Spleen (tissue), 11 donors: ENCODE measurements around the gene PCBD1. TPM values are rescaled to one million over a fixed set of nuclear protein-coding genes. Genes with fewer than 3 reads are reported as not detected.
A peak's percentile ranks its signal among the peaks of the same experiment; 100 is the strongest.

Source experiments
- DNase-seq: peaks from one replicate; pipeline ENCODE4 v3.0.0-alpha.2; 2020
- H3K27ac ChIP-seq, 8 donors: fragments of 200-600 bp; sonication (generic) in 7 of 8; 1 replicate in 4 of 8; 2 replicates in 4 of 8; pipeline versions ENCODE4 v1.5.0 to v1.8.0; 2016 to 2021; ENCODE audit warnings: inconsistent platforms in 4 of 8, mild to moderate bottlenecking in 4 of 8, moderate library complexity in 1 of 8
- H3K27me3 ChIP-seq, 7 donors: fragments of 200-600 bp; sonication (generic) in 6 of 7; replicated peaks in 1 of 7; 1 replicate in 4 of 7; 2 replicates in 3 of 7; pipeline versions ENCODE4 v1.5.0 to v1.8.0; 2016 to 2021; ENCODE audit warnings: inconsistent platforms in 3 of 7, mild to moderate bottlenecking in 1 of 7
- H3K36me3 ChIP-seq, 6 donors: fragments of 200-600 bp; sonication (generic) in 5 of 6; 1 replicate in 4 of 6; 2 replicates in 2 of 6; pipeline versions ENCODE4 v1.5.0 to v1.8.0; 2016 to 2021; ENCODE audit warnings: inconsistent platforms in 2 of 6
- H3K4me1 ChIP-seq, 6 donors: fragments of 200-600 bp; sonication (generic) in 5 of 6; 1 replicate in 3 of 6; 2 replicates in 3 of 6; pipeline versions ENCODE4 v1.5.0 to v1.8.0; 2016 to 2021; ENCODE audit warnings: inconsistent platforms in 3 of 6
- H3K4me3 ChIP-seq, 8 donors: fragments of 200-600 bp; sonication (generic) in 7 of 8; 1 replicate in 4 of 8; 2 replicates in 4 of 8; pipeline versions ENCODE4 v1.5.0 to v1.8.0; 2016 to 2021; ENCODE audit warnings: inconsistent platforms in 4 of 8, mild to moderate bottlenecking in 4 of 8, moderate library complexity in 2 of 8
- H3K9me3 ChIP-seq, 8 donors: fragments of 200-600 bp; sonication (generic) in 7 of 8; 1 replicate in 4 of 8; 2 replicates in 4 of 8; pipeline versions ENCODE4 v1.5.0 to v1.8.0; 2016 to 2021; ENCODE audit warnings: inconsistent platforms in 4 of 8
- POLR2A ChIP-seq, 3 donors: fragments of 450-650 bp; IDR thresholded peaks; one replicate each; pipeline ENCODE4 v1.5.1; 2017; ENCODE audit warnings: antibody characterized with exemption in 3 of 3, mild to moderate bottlenecking in 1 of 3
- POLR2AphosphoS5 ChIP-seq, 3 donors: sonication (generic); formaldehyde crosslinking; IDR thresholded peaks; one replicate each; pipeline ENCODE4 v1.5.1; 2017; ENCODE audit warnings: antibody characterized with exemption in 3 of 3
- WGBS, 5 donors: extraction: QIAGEN DNeasy Blood & Tissue Kit in 3 of 5; methylation state at CpG; one replicate each; pipeline versions ENCODE4 v1.1.5 to v1.1.7; 2013 to 2018; 5-methylcytosine and 5-hydroxymethylcytosine counted together
- intact Hi-C: fragments of 100-400 bp; cut with DNase I; formaldehyde crosslinking; loops from one replicate; pipeline ENCODE4 v1.15.0; 2023; ENCODE audit warnings: low total_unique reads
- polyA plus RNA-seq, 3 donors: library from polyadenylated mRNA; stranded (reverse); fragments of 200-250 nt; gene quantifications; one replicate each; pipeline ENCODE4 v1.2.1, GENCODE V29; 2013
- total RNA-seq, 7 donors: library from RNA; depleted of rRNA in 3 of 7; stranded (reverse); fragments of >200 nt in 3 of 7; fragmentation: NEBNext Ultra II Directional in 4 of 7; extraction: Animal tissue kit (Norgen Biotek cat#: 25700) in 4 of 7; gene quantifications; one replicate each; pipeline versions ENCODE4 v1.1.0 to v1.2.1, GENCODE V29; 2016 to 2021
- TF ChIP-seq, protein P1 (sequence below), 11 experiments: fragments of 200-600 bp in 7 of 11; fragments of 450-650 bp in 4 of 11; sonication (generic) in 4 of 11; IDR thresholded peaks in 8 of 11; conservative IDR thresholded peaks in 3 of 11; 1 replicate in 7 of 11; 2 replicates in 4 of 11; pipeline versions ENCODE4 v1.4.0 to v1.8.0; 2016 to 2021; ENCODE audit warnings: antibody characterized with exemption in 11 of 11, inconsistent platforms in 4 of 11, mild to moderate bottlenecking in 1 of 11
- donor health status: healthy with polysubstance abuse.
- donor health status: DM: no; HTN: no; CAD: no; lungs with moderate emphysema.
- donor health status: DM: no; HTN: no; CAD: no.
- donor health status: Bipolar disorder and iron deficiency.
- donor health status: healthy.
- donor health status: DM: no; HTN: no; CAD: no.
- donor health status: DM: yes; HTN: yes; CAD: no.

PCBD1 gene
- total and polyA plus RNA-seq, 10 donors = 24.5 to 45.6 (median 30.7) TPM

DNA sequence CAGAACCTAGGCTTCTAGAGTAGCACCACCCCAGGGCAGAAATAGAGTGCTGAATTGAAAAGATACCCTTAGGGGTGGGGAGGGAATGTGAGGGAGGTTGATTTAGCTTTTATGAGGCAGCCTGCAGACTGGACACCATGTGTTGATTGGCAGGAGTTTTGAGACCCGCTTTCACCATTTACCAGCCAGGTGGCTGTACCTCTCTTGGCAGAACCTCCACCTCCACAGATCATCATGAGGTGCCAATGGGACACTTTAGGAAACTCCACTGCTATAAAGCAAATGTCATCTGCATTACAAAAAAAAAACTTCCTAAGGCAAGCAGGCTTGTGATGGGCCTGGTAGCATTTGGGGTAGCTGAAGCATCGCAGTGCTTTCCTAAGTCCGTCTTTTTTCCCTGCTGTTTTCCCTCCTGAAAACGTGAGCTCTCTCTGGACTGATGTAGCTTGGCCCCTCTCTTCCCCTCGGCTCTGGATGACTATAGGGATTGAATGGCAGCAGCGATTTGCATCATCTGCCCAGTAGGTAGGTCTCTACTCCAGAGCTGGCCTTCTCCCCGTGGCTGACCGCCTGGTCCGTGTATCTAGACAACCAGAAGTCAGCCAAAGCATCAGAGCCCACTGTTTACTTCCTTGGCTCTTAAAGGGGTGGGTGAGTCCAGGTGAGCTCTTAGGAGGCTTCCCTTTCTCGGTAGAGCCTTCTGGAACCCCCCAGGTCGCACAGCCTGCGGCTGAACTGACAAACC is 1.3 kb downstream of the PCBD1 start:
- Histone ChIP-seq H3K27ac (peak overlapping the region; percentile 79 to 92 (median 88)), H3K4me1 (peaks cover 9 to 32% (median 20%) of the 10 kb centered on the region in 6 donors), H3K9me3 (no peaks in the 10 kb centered on the region), H3K36me3 (peaks cover 0 to 37% (median 9%) of the 10 kb centered on the region in 6 donors), H3K4me3 (peak overlapping the region; percentile 62 to 85 (median 76)), H3K27me3 (no peaks in the 10 kb centered on the region)
- no peak for DNase-seq
- intact Hi-C loops = loop anchor here (10.0 kb wide), 1 partner anchor 422 kb away; no protein-coding TSS in a partner anchor
- WGBS, 5 donors = 83 to 85% (median 84%) methylated on average over 12 of the region's 12 CpGs
- no peak for TF ChIP-seq POLR2A (IDR thresholded peaks at IDR 0.05)
- TF ChIP-seq, protein P1, sequence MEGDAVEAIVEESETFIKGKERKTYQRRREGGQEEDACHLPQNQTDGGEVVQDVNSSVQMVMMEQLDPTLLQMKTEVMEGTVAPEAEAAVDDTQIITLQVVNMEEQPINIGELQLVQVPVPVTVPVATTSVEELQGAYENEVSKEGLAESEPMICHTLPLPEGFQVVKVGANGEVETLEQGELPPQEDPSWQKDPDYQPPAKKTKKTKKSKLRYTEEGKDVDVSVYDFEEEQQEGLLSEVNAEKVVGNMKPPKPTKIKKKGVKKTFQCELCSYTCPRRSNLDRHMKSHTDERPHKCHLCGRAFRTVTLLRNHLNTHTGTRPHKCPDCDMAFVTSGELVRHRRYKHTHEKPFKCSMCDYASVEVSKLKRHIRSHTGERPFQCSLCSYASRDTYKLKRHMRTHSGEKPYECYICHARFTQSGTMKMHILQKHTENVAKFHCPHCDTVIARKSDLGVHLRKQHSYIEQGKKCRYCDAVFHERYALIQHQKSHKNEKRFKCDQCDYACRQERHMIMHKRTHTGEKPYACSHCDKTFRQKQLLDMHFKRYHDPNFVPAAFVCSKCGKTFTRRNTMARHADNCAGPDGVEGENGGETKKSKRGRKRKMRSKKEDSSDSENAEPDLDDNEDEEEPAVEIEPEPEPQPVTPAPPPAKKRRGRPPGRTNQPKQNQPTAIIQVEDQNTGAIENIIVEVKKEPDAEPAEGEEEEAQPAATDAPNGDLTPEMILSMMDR (IDR thresholded peaks at IDR 0.05 in 8 of 11, conservative IDR thresholded peaks at IDR 0.05 in 3 of 11) = no peak
- no peak for TF ChIP-seq POLR2AphosphoS5 (IDR thresholded peaks at IDR 0.05)

DNA sequence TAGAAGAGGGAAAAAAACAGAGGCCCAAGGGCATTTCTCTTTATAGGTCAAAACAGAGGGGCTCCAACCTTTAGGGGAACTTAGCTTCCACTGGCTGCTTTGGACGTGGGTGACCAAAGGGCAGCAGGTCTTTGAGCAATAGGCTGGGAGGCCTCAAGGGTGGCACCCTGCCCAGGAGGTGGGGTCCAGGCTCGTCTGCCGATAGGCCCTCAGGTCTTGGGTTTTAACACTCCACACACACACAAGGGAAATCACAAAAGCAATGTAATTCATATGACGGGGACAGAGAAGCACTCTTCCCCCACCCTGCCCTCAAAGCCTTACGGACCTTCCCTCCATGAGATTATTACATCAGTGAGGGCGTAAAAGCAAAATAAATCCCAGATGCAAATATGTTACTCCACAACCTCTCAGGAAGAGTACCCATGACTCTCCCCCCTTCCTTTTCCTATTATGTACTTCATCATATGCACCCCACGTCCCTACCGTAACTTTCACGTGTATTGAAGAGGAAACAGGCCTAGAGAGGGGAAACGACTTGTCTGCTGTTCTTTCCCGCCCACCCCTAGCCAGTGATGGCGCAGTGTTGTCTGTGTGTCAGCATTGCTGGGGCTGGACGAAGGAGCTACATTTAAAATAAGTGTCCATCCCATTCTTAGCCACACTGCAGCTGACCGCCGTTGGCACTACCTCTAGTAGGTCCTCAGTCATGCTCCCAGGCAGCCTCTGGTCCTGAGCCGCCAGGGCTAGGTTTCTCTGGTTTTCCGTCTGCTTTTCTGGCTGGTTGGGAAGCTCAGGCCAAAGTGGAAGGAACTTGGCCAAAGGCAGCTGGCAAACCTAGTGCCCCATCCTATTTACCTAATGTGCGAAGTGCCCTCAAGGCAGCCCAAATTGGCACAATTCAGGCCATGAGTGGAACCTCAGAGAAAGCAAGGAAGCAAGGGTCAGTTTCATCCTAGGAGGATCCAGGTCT is 2.1 kb downstream of the PCBD1 start:
- H3K9me3 ChIP-seq = no peaks in the 10 kb centered on the region

DNA sequence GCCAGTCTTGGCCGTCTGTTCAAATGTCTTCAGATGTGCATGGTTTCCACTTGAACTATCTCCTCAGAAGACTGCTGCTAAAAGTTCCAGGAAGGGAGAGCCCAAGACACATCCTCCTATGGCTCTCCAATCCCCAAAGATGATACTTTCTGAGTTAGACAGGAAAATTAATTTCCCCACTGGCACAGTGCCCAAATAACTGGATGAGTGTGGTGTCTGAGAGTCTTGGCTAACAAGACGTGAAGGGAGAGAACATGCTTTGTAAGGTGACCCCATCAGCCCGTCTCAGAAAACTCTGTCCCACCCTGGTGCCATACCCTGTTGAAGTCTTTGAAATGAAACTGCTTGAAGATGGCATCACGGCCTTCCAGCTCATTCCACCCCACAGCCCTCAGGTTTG is 2.9 kb downstream of the PCBD1 start:
- H3K36me3 ChIP-seq = peaks cover 0 to 50% (median 9%) of the 10 kb centered on the region in 6 donors
- no peak for TF ChIP-seq POLR2A (IDR thresholded peaks at IDR 0.05)
- TF ChIP-seq, protein P1 (IDR thresholded peaks at IDR 0.05 in 8 of 11, conservative IDR thresholded peaks at IDR 0.05 in 3 of 11) = no peak
- no peak for TF ChIP-seq POLR2AphosphoS5 (IDR thresholded peaks at IDR 0.05)
- no peaks in the 10 kb centered on the region for H3K9me3 ChIP-seq
- intact Hi-C loops = loop anchor here (10.0 kb wide), 1 partner anchor 421 kb away; no protein-coding TSS in a partner anchor
- H3K4me1 ChIP-seq = peaks cover 9 to 32% (median 20%) of the 10 kb centered on the region in 6 donors
- peak overlapping the region in 1 of 8 donors; percentile 33 for H3K27ac ChIP-seq
- WGBS, 5 donors = 72 to 92% (median 81%) methylated on average over 4 of the region's 4 CpGs
- H3K4me3 ChIP-seq = no peak overlapping the region
- H3K27me3 ChIP-seq = no peaks in the 10 kb centered on the region
- DNase-seq = no peak

More for the DNA sequence above, 2.1 kb downstream of the PCBD1 start:
- TF ChIP-seq, protein P1 (IDR thresholded peaks at IDR 0.05 in 8 of 11, conservative IDR thresholded peaks at IDR 0.05 in 3 of 11) = no peak
- TF ChIP-seq POLR2A (IDR thresholded peaks at IDR 0.05) = no peak
- no peak for TF ChIP-seq POLR2AphosphoS5 (IDR thresholded peaks at IDR 0.05)
- no peaks in the 10 kb centered on the region for H3K27me3 ChIP-seq
- H3K36me3 ChIP-seq = peaks cover 0 to 45% (median 9%) of the 10 kb centered on the region in 6 donors
- 57 to 81% (median 74%) methylated on average over 18 of the region's 18 CpGs for WGBS, 5 donors
- H3K4me3 ChIP-seq = no peak overlapping the region
- peaks cover 9 to 32% (median 20%) of the 10 kb centered on the region in 6 donors for H3K4me1 ChIP-seq
- DNase-seq = no peak
- intact Hi-C loops = loop anchor here (10.0 kb wide), 1 partner anchor 421 kb away; no protein-coding TSS in a partner anchor
- H3K27ac ChIP-seq = peak overlapping the region in 2 of 8 donors; percentile 33 to 92
